GM13976 (cell line): ENCODE measurements around the gene MASP2.
"Not testable (repeated sequence)": the region's sequence is repeated elsewhere in the genome, so short reads cannot be mapped to it uniquely, and the experiment has no call there.

Experiments used
- DNase-seq: peaks from one replicate; pipeline ENCODE4 v3.0.0; 2012; ENCODE audit warnings: low spot score
- CTCF ChIP-seq: IDR thresholded peaks from 2 replicates; pipeline ENCODE4 v1.5.1; 2012; ENCODE audit warnings: borderline replicate concordance, mild to moderate bottlenecking; ENCODE audit not compliant: insufficient read depth; ENCODE audit errors: extremely low read depth, missing control alignments, control extremely low read depth
- in situ Hi-C: fragments of 300-500 bp; cut with MboI; formaldehyde crosslinking; loops from one replicate; pipeline ENCODE4 v1.12.0; 2022; ENCODE audit warnings: low sequenced_read_pairs, mixed read lengths, inconsistent platforms; ENCODE audit not compliant: unreplicated experiment

Gene MASP2

GRCh38 chr1:11044849-11045427 lies 2.1 kb downstream of the MASP2 start:
- no peak for TF ChIP-seq CTCF
- DNase-seq, result peak; percentile 23
- in situ Hi-C loops, result no loop called here

- in situ Hi-C loops, result no loop called here
- TF ChIP-seq CTCF, result no peak
- peak; percentile 22 for DNase-seq
Measured at GRCh38 chr1:11044086-11044848, 2.8 kb downstream of the MASP2 start.

- in situ Hi-C loops, result no loop called here
- no peak for TF ChIP-seq CTCF
- peak; percentile 21 for DNase-seq
Measured at GRCh38 chr1:11042995-11043874, 3.8 kb downstream of the MASP2 start.

GRCh38 chr1:11042065-11042464 lies 5.0 kb downstream of the MASP2 start:
- no peak for TF ChIP-seq CTCF
- DNase-seq, result no peak
- in situ Hi-C loops, result no loop called here

GRCh38 chr1:11041048-11041447 lies 6.0 kb downstream of the MASP2 start:
- in situ Hi-C loops, result no loop called here
- DNase-seq, result no peak
- TF ChIP-seq CTCF, result no peak

GRCh38 chr1:11040105-11040429 lies 7.0 kb downstream of the MASP2 start:
- DNase-seq, in situ Hi-C loops: not testable (repeated sequence)
